HepG2 (cell line): ENCODE results near the gene WDR18. TPM values are rescaled to one million over a fixed set of nuclear protein-coding genes. Genes with fewer than 3 reads are reported as not detected.

Experiments
- ARNT2 ChIP-seq: sonication (generic); formaldehyde crosslinking; IDR thresholded peaks from 2 replicates; pipeline ENCODE4 v1.8.0; 2022; ENCODE audit warnings: mild to moderate bottlenecking, low read depth, missing genetic modification reagents, moderate library complexity
- CREB1 ChIP-seq, 2 experiments: fragments of 450-650 bp in 1 of 2; IDR thresholded peaks; 2 replicates each; pipeline ENCODE4 v1.6.1; 2016 to 2017; ENCODE audit warnings: control low read depth in 1 of 2, mild to moderate bottlenecking in 1 of 2, missing compliant biosample characterization in 1 of 2, missing genetic modification characterization in 1 of 2
- CTCF ChIP-seq: sonication (generic); formaldehyde crosslinking; IDR thresholded peaks from 2 replicates; pipeline ENCODE4 v1.5.0; 2020; ENCODE audit warnings: mild to moderate bottlenecking, missing genetic modification reagents, moderate library complexity
- MYNN ChIP-seq: sonication (generic); formaldehyde crosslinking; IDR thresholded peaks from 2 replicates; pipeline ENCODE4 v1.4.0; 2020; ENCODE audit warnings: mild to moderate bottlenecking, low read depth, missing genetic modification reagents
- MYPOP ChIP-seq: sonication (generic); formaldehyde crosslinking; IDR thresholded peaks from 2 replicates; pipeline ENCODE4 v1.8.1; 2023; ENCODE audit warnings: mild to moderate bottlenecking, moderate library complexity, missing genetic modification reagents
- NFAT5 ChIP-seq: sonication (generic); formaldehyde crosslinking; IDR thresholded peaks from 2 replicates; pipeline ENCODE4 v1.4.0; 2020; ENCODE audit warnings: missing genetic modification reagents
- PAX8 ChIP-seq: sonication (generic); formaldehyde crosslinking; IDR thresholded peaks from 2 replicates; pipeline ENCODE4 v1.8.0; 2022; ENCODE audit warnings: mild to moderate bottlenecking, missing genetic modification reagents, borderline replicate concordance
- RBAK ChIP-seq: sonication (generic); formaldehyde crosslinking; IDR thresholded peaks from 2 replicates; pipeline ENCODE4 v1.5.1; 2020; ENCODE audit warnings: mild to moderate bottlenecking, missing genetic modification reagents
- SOX5 ChIP-seq: IDR thresholded peaks from 2 replicates; pipeline ENCODE4 v1.6.1; 2016; ENCODE audit warnings: borderline replicate concordance
- SP5 ChIP-seq: IDR thresholded peaks from 2 replicates; pipeline ENCODE4 v1.6.1; 2016; ENCODE audit warnings: low read depth, borderline replicate concordance
- TAF1 ChIP-seq: sonication (generic); formaldehyde crosslinking; IDR thresholded peaks from 2 replicates; pipeline ENCODE4 v1.4.0; 2020; ENCODE audit warnings: missing genetic modification reagents
- ZBTB20 ChIP-seq: sonication (generic); formaldehyde crosslinking; IDR thresholded peaks from 2 replicates; pipeline ENCODE4 v1.8.1; 2023; ENCODE audit warnings: missing genetic modification reagents, low read depth, mild to moderate bottlenecking, borderline replicate concordance
- ZNF124 ChIP-seq: sonication (generic); formaldehyde crosslinking; IDR thresholded peaks from 2 replicates; pipeline ENCODE4 v1.4.0; 2020; ENCODE audit warnings: missing genetic modification reagents
- ZNF274 ChIP-seq: sonication (generic); formaldehyde crosslinking; IDR thresholded peaks from 2 replicates; pipeline ENCODE4 v1.5.1; 2020; ENCODE audit warnings: mild to moderate bottlenecking, missing genetic modification reagents
- ZNF33B ChIP-seq: sonication (generic); formaldehyde crosslinking; IDR thresholded peaks from 2 replicates; pipeline ENCODE4 v1.5.1; 2020; ENCODE audit warnings: mild to moderate bottlenecking, missing genetic modification reagents
- ZNF512B ChIP-seq: sonication (generic); formaldehyde crosslinking; IDR thresholded peaks from 2 replicates; pipeline ENCODE4 v1.5.1; 2020; ENCODE audit warnings: missing genetic modification reagents, mild to moderate bottlenecking, borderline replicate concordance
- ZNF547 ChIP-seq: sonication (generic); formaldehyde crosslinking; IDR thresholded peaks from 2 replicates; pipeline ENCODE4 v1.5.1; 2020; ENCODE audit warnings: mild to moderate bottlenecking, missing genetic modification reagents
- polyA plus RNA-seq, 8 experiments: library from polyadenylated mRNA; depleted of rRNA in 3 of 8; stranded (reverse) in 7 of 8; unstranded in 1 of 8; fragments of >200 nt; fragmentation: Illumina TruSeq in 4 of 8; extraction: Trizol in 4 of 8; gene quantifications; 2 replicates each; pipeline versions ENCODE4 v1.2.1 to v1.2.3, GENCODE V29; 2011 to 2016; ENCODE audit warnings: low read depth in 4 of 8, missing spikeins in 1 of 8, mixed read lengths in 1 of 8; ENCODE audit not compliant: insufficient read depth in 1 of 8
- total RNA-seq, 5 experiments: library from RNA; depleted of rRNA; stranded (reverse); fragments of >200 nt; fragmentation: Illumina TruSeq; extraction: Trizol; gene quantifications; 2 replicates each; pipeline ENCODE4 v1.2.3, GENCODE V29; 2016; ENCODE audit warnings: low read depth in 1 of 5

The WDR18 gene
- total and polyA plus RNA-seq, 2 of the 13 experiments (the other 11 are each of a cell fraction or from before 2014, with no cell fraction given), result 36.4 to 47.6 TPM

- TF ChIP-seq CTCF (CRISPR knock-in tag) (peak; percentile 43), ZNF124 (CRISPR knock-in tag) (no peak), NFAT5 (CRISPR knock-in tag) (no peak), MYNN (0 out of 2 replicates have a peak, but pooled peaks have one; percentile 27), TAF1 (CRISPR knock-in tag) (peak; percentile 72; the same call in 1 of the 2 replicates), ZNF274 (CRISPR knock-in tag) (peak; percentile 72; the same call in 1 of the 2 replicates), MYPOP (CRISPR knock-in tag) (peak; percentile 35; the same call in 1 of the 2 replicates), ZBTB20 (CRISPR knock-in tag) (no peak), ZNF512B (CRISPR knock-in tag) (no peak), PAX8 (CRISPR knock-in tag) (0 out of 2 replicates have a peak, but pooled peaks have one; percentile 67), ZNF33B (CRISPR knock-in tag) (0 out of 2 replicates have a peak, but pooled peaks have one; percentile 45), ZNF547 (no peak), ARNT2 (CRISPR knock-in tag) (peak; percentile 77), CREB1 (IDR thresholded peaks at IDR 0.05) (peak; percentile 44; the same call in 1 of the 2 replicates), CREB1 (CRISPR knock-in tag; IDR thresholded peaks at IDR 0.05) (no peak), SP5 (CRISPR knock-in tag) (peak; percentile 84), RBAK (CRISPR knock-in tag) (no peak), SOX5 (CRISPR knock-in tag) (peak; percentile 66)
Measured at GRCh38 chr19:980133-980998, 3.8 kb upstream of the WDR18 start (continued).
